Measurements from ENCODE around the gene FIS1.
"Not testable (repeated sequence)": the region's sequence is repeated elsewhere in the genome, so short reads cannot be mapped to it uniquely, and the experiment has no call there.

DNA sequence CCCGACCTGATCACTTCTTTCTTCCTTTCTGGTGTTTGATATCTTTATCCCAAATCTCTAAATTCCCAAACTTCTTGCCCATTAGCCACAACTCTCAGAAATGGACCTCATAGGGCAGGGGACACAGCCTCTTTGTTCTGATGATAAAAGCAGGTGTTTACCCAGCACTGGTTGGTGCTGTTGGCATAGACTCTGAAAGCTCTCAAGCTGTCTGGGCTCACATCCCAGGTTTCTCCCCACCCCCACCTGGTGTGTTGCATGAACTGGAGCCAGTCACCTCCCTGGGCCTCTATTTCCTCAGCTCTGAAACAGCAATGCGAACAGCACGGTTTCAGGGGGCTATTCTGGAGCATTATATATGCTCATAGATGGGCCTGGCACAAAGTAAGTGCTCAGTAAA lies 41.0 kb upstream of the FIS1 start:
- not testable (repeated sequence) for TF ChIP-seq CTCF, POLR2A (IDR thresholded peaks at IDR 0.05)
